Epithelial cell of proximal tubule (primary cell): ENCODE measurements around the gene ANKS4B. TPM values are rescaled to one million over a fixed set of nuclear protein-coding genes. Genes with fewer than 3 reads are reported as not detected.

ENCODE experiments used
- DNase-seq: peaks from one replicate; pipeline ENCODE4 v3.0.0-alpha.2; 2011; ENCODE audit warnings: low read depth
- H3K4me3 ChIP-seq: 2 replicates; pipeline ENCODE4 v1.5.1; 2011; ENCODE audit warnings: low read depth, mild to moderate bottlenecking, low read length
- CTCF ChIP-seq: conservative IDR thresholded peaks from 2 replicates; pipeline ENCODE4 v1.5.1; 2012; ENCODE audit warnings: low read depth, mild to moderate bottlenecking, low read length
- total RNA-seq: library from RNA; depleted of rRNA; stranded (reverse); fragments of >200 nt; gene quantifications from 2 replicates; pipeline ENCODE4 v1.2.3, GENCODE V29; 2015

ANKS4B gene
- total RNA-seq, 1 donor from 2014 or later: not detected

GRCh38 chr16:21199607-21200218 is 33.8 kb upstream of the ANKS4B start:
- no peak for TF ChIP-seq CTCF
- H3K4me3 ChIP-seq: no peak overlapping the region

DNA sequence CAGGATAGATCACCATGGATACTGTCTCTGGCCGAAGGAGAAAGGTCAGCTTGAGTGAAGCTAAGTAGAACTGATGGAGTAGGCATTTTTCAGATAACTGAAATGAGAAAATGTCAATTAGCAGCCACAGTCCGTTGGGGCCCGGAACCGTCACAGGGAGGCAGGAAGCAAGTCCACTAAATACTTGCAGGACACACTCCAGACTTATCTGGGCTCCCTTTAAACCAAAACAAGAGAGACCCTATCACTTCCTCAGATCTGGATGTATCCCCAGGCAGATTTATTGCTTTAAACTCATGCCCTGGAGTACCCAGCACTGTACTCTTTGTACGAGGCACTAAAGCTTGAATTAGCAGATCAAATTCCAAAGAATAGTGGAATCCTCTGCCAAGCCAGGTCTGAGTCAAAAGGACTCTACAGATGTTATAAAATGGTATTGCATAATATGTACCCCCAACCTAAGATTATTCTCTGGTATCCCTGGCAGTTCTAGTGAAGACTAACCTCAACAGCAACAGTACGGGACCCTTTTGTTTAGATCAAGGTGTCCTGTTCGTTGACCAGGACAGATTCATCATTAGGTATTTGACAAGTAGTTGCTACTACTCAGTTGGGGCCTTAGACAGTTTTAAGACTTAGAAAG is 30.2 kb upstream of the ANKS4B start:
- no peak for TF ChIP-seq CTCF
- H3K4me3 ChIP-seq: no peak overlapping the region
- no peak for DNase-seq

More at GRCh38 chr16:21199607-21200218, 33.8 kb upstream of the ANKS4B start:
- DNase-seq: no peak

GRCh38 chr16:21205303-21205702 is 28.2 kb upstream of the ANKS4B start:
- H3K4me3 ChIP-seq: no peak overlapping the region
- DNase-seq: no peak
- no peak for TF ChIP-seq CTCF

DNA sequence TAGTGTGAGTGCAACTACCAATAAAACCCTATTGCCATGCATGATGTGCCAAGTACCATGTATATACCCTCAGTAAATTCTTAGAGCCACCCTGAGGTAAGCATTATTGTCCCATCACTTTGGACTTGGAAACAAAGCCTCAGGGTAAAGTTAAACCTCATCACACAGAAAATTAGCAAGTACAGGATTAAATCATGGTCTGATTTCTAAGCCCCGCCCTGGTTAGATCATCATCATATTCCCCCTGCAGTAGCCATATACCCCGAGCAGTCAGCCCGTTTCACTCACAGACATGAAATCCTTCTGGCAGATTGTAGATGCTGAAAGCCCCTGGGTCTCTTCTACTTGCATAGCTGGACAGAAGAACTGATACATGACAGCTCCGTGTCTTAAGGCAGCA is 26.9 kb upstream of the ANKS4B start:
- TF ChIP-seq CTCF: no peak
- H3K4me3 ChIP-seq: no peak overlapping the region
- no peak for DNase-seq

DNA sequence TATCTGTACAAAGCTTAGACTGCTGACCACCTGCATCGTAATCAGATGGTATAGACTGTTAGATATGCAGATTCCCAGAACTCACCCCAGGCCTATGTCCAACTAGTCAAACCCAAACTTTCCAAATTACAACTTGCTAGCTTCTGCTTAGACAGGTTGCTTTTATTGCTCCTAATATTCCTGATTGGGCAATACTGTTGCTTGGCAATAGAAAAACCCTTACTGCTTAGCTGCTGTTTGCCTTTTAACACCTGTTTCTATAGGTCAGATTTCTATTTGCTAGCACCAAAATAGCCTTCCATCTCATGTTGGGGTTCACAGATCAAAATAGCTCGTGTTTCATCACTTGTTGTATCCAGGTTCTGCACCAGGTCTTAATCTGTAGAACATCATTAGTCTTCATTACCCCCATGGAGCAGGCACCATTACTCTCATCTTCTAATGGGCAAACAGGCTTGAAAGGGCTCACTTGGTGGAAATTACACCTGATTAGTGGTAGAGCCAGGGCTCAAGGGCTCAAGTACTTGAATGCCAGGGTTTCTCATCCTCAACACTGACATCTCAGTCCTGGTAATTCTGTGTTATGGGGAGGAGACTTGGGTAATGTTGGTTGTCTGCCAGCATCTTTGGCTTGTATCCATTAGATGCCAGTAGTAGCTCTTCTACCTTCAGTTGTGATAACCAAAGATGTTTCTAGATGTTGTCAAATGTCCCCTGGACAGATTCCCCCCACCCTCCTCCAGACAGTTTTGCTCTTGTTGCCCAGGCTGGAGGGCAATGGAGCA is 24.9 kb upstream of the ANKS4B start:
- TF ChIP-seq CTCF: no peak
- DNase-seq: no peak
- H3K4me3 ChIP-seq: no peak overlapping the region

GRCh38 chr16:21211486-21211885 is 22.0 kb upstream of the ANKS4B start, which contains the start of gene ZP2:
TSS of gene ZP2 (minus strand) at chr16:21211574. CDS start at chr16:21211547, 27 bp downstream.
- no peak for DNase-seq
- no peak within 1 kb of the TSS for H3K4me3 ChIP-seq
- no peak for TF ChIP-seq CTCF
